GM19099 (cell line): ENCODE results near the gene GRIP1.

Source experiments
- POLR2A ChIP-seq: IDR thresholded peaks from 3 replicates; pipeline ENCODE4 v1.6.1; 2011; ENCODE audit warnings: low read depth; ENCODE audit not compliant: insufficient read length; ENCODE audit errors: extremely low read depth

GRIP1 gene

GRCh38 chr12:66571361-66571915, 107.4 kb downstream of the GRIP1 start:
- TF ChIP-seq POLR2A, result no peak

- TF ChIP-seq POLR2A, result no peak
Measured at GRCh38 chr12:66563220-66563619, 115.7 kb downstream of the GRIP1 start.

- no peak for TF ChIP-seq POLR2A
Measured at GRCh38 chr12:66555113-66555512, 123.8 kb downstream of the GRIP1 start.

- no peak for TF ChIP-seq POLR2A
Measured at GRCh38 chr12:66552716-66553115, 126.2 kb downstream of the GRIP1 start.

- TF ChIP-seq POLR2A, result no peak
Measured at GRCh38 chr12:66550626-66551025, 128.2 kb downstream of the GRIP1 start.

DNA sequence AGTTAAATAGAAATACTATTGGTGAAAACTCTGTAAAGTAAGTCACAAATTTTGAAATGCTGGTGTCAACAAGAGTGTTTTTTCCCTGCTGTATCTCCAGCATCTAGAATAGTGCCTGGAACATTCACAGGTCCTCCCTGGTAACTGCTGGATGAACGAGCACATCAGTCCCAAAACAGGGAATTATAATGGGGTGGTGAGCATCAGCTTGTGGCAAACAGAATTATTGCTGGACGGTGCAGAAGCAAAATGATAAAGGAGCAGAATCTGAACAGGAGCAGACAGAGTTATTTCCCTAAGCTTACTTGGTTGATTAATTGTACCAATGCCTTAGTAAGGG, 129.9 kb downstream of the GRIP1 start:
- no peak for TF ChIP-seq POLR2A

- TF ChIP-seq POLR2A, result no peak
Measured at GRCh38 chr12:66548338-66549049, 130.4 kb downstream of the GRIP1 start.

DNA sequence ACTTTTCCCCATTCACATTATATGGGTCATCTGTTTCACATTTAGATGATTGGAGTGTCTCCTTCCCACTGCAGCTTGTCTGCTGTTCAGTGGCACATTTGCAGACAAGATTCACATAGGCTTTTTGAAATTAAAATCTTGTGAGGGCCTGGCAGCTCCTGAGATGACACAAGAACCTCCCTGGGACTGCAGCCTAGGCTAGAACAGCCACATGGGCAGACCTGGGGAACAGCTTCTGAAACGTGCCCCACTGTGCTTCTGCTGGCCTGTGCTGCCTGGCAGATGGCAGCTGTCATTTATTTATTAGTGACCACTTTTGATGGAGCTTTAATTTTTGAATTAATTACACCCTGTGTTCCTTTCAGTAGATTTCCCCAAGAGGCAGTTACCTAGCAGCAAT, 137.4 kb downstream of the GRIP1 start:
- no peak for TF ChIP-seq POLR2A

GRCh38 chr12:66539431-66539830, 139.4 kb downstream of the GRIP1 start:
- TF ChIP-seq POLR2A, result no peak

GRCh38 chr12:66538970-66539369, 139.9 kb downstream of the GRIP1 start:
- no peak for TF ChIP-seq POLR2A

- TF ChIP-seq POLR2A, result no peak
Measured at GRCh38 chr12:66537876-66538275, 141.0 kb downstream of the GRIP1 start.

DNA sequence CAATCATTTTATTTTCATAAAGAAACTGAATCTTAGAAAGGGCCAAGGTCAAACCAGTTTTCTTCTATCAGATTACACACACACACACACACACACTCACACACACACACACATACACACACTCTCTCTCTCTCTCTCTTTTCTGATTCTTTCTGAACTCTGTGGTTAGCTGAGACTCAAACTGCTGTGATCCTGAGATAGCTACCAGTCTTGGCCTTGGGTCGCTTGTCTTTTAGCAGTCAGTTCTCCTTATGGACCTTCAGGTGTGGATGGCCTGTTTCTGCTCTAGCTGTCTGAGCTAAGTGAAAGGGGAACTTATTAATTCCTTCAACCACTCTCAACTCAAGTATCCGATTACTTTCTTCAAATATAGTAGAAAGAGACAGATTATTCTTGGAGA, 145.1 kb downstream of the GRIP1 start:
- TF ChIP-seq POLR2A, result no peak

GRCh38 chr12:66531766-66532165, 147.1 kb downstream of the GRIP1 start:
- no peak for TF ChIP-seq POLR2A

- TF ChIP-seq POLR2A, result no peak
Measured at GRCh38 chr12:66529934-66530333, 148.9 kb downstream of the GRIP1 start.

GRCh38 chr12:66516561-66516960, 162.3 kb downstream of the GRIP1 start:
- no peak for TF ChIP-seq POLR2A

GRCh38 chr12:66516133-66516532, 162.7 kb downstream of the GRIP1 start:
- no peak for TF ChIP-seq POLR2A

DNA sequence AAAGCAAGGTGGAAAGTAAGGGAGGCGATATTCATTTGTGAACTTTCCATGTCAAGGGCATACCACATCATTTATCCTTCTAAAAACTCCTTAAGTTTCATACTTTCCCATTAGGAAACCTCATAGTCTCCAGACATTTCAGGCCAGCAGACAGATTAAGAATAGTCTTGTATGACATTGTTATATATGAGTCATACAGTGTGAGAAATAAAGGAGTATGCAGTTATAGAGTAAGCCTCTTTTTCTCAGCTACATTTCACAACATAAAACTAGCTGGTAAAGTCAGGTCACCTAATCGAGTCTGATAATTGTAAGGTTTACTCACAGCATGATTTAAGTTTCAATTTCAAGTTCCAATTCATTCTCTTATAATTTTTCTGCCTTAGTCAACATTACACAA, 164.3 kb downstream of the GRIP1 start:
- no peak for TF ChIP-seq POLR2A
